ENCODE data around the gene AIDA. TPM values are rescaled to one million over a fixed set of nuclear protein-coding genes. Genes with fewer than 3 reads are reported as not detected.
"Not testable (repeated sequence)": the region's sequence is repeated elsewhere in the genome, so short reads cannot be mapped to it uniquely, and the experiment has no call there.

Gene AIDA
- total RNA-seq, 1 experiment from 2014 or later: 60.1 TPM

GRCh38 chr1:222713091-222713961, 1.0 kb upstream of the AIDA start:
- DNase-seq (ENCODE audit: low read depth): peak; percentile 97

GRCh38 chr1:222711319-222712252, 705 bp downstream of the AIDA start:
- DNase-seq (ENCODE audit: low read depth): peak; percentile 78

- no peak for DNase-seq (ENCODE audit: low read depth)
These were observed 2.6 kb downstream of the AIDA start for GRCh38 chr1:222709700-222710153.

- DNase-seq (ENCODE audit: low read depth): no peak
These were observed 5.5 kb downstream of the AIDA start for GRCh38 chr1:222706815-222707214.

- no peak for DNase-seq (ENCODE audit: low read depth)
These were observed 8.0 kb downstream of the AIDA start for GRCh38 chr1:222704260-222704659.

- no peak for DNase-seq (ENCODE audit: low read depth)
These were observed 10.1 kb downstream of the AIDA start for GRCh38 chr1:222702210-222702609.

GRCh38 chr1:222697826-222698225, 14.5 kb downstream of the AIDA start:
- DNase-seq (ENCODE audit: low read depth): no peak

- no peak for DNase-seq (ENCODE audit: low read depth)
These were observed 15.1 kb downstream of the AIDA start for GRCh38 chr1:222697203-222697602.

- no peak for DNase-seq (ENCODE audit: low read depth)
These were observed 15.6 kb downstream of the AIDA start for GRCh38 chr1:222696741-222697140.

GRCh38 chr1:222694927-222695326, 17.4 kb downstream of the AIDA start:
- DNase-seq (ENCODE audit: low read depth): no peak

GRCh38 chr1:222691016-222691415, 21.3 kb downstream of the AIDA start:
- DNase-seq (ENCODE audit: low read depth): no peak

- DNase-seq (ENCODE audit: low read depth): no peak
These were observed 32.2 kb downstream of the AIDA start for GRCh38 chr1:222680080-222680479.

GRCh38 chr1:222670110-222670509, 42.2 kb downstream of the AIDA start:
- DNase-seq (ENCODE audit: low read depth): no peak

- DNase-seq (ENCODE audit: low read depth): not testable (repeated sequence)
These were observed 43.2 kb downstream of the AIDA start for GRCh38 chr1:222669107-222669506.

- not testable (repeated sequence) for DNase-seq (ENCODE audit: low read depth)
These were observed 44.1 kb downstream of the AIDA start for GRCh38 chr1:222668184-222668583.

GRCh38 chr1:222665964-222666363, 46.3 kb downstream of the AIDA start:
- DNase-seq (ENCODE audit: low read depth): peak; percentile 14

GRCh38 chr1:222663431-222663934, 48.8 kb downstream of the AIDA start:
- DNase-seq (ENCODE audit: low read depth): no peak

- DNase-seq (ENCODE audit: low read depth): no peak
These were observed 54.4 kb downstream of the AIDA start for GRCh38 chr1:222657899-222658298.

- no peak for DNase-seq (ENCODE audit: low read depth)
These were observed 55.7 kb downstream of the AIDA start for GRCh38 chr1:222656391-222657155.

- peak; percentile 22 for DNase-seq (ENCODE audit: low read depth)
These were observed 57.4 kb downstream of the AIDA start for GRCh38 chr1:222654849-222655248.

GRCh38 chr1:222653178-222653827, 59.0 kb downstream of the AIDA start:
- no peak for DNase-seq (ENCODE audit: low read depth)

Measured in M059J (cell line).